Stomach (tissue), 9 donors: ENCODE results near the gene KCNT1. TPM values are rescaled to one million over a fixed set of nuclear protein-coding genes. Genes with fewer than 3 reads are reported as not detected.

ENCODE experiments used
- DNase-seq, 2 donors: peaks; one replicate each; pipeline versions ENCODE4 v3.0.0 to v3.0.0-alpha.2; 2013 to 2019
- H3K27ac ChIP-seq, 5 donors: fragments of 200-600 bp in 4 of 5; sonication (generic) in 4 of 5; one replicate each; pipeline ENCODE4 v1.5.1; 2013 to 2019; ENCODE audit warnings: mild to moderate bottlenecking in 1 of 5, moderate library complexity in 1 of 5
- H3K27me3 ChIP-seq, 3 donors: fragments of 200-600 bp; sonication (generic); one replicate each; pipeline ENCODE4 v1.5.1; 2017 to 2019; ENCODE audit warnings: mixed run types in 1 of 3
- H3K36me3 ChIP-seq, 4 donors: fragments of 200-600 bp; sonication (generic); 1 replicate in 3 of 4; 2 replicates in 1 of 4; pipeline ENCODE4 v1.5.1; 2016 to 2019
- H3K4me1 ChIP-seq, 4 donors: fragments of 200-600 bp; sonication (generic); one replicate each; pipeline ENCODE4 v1.5.1; 2016 to 2019
- H3K4me3 ChIP-seq, 4 donors: fragments of 200-600 bp; sonication (generic) in 3 of 4; one replicate each; pipeline ENCODE4 v1.5.1; 2016 to 2019; ENCODE audit warnings: mild to moderate bottlenecking in 1 of 4
- H3K9me3 ChIP-seq, 4 donors: fragments of 200-600 bp; sonication (generic); one replicate each; pipeline ENCODE4 v1.5.1; 2016 to 2019
- EP300 ChIP-seq: sonication (generic); formaldehyde crosslinking; IDR thresholded peaks from one replicate; pipeline ENCODE4 v1.6.1; 2017; ENCODE audit warnings: antibody characterized with exemption
- POLR2A ChIP-seq, 4 donors: fragments of 450-650 bp; IDR thresholded peaks; one replicate each; pipeline ENCODE4 v1.6.1; 2016; ENCODE audit warnings: antibody characterized with exemption in 4 of 4, control low read depth in 2 of 4, mild to moderate bottlenecking in 1 of 4, moderate library complexity in 1 of 4
- POLR2AphosphoS5 ChIP-seq, 3 donors: sonication (generic); formaldehyde crosslinking; IDR thresholded peaks; one replicate each; pipeline ENCODE4 v1.6.1; 2016; ENCODE audit warnings: antibody characterized with exemption in 3 of 3
- whole genome bisulfite sequencing, 5 donors: extraction: QIAGEN DNeasy Blood & Tissue Kit in 3 of 5; methylation state at CpG; one replicate each; pipeline versions ENCODE4 v1.1.5 to v1.1.7; 2013 to 2018; 5-methylcytosine and 5-hydroxymethylcytosine counted together
- intact Hi-C: fragments of 100-400 bp; cut with DNase I; formaldehyde crosslinking; loops from one replicate; pipeline ENCODE4 v1.15.1; 2023; ENCODE audit warnings: low total_unique reads
- polyA plus RNA-seq, 3 donors: library from polyadenylated mRNA; stranded (reverse); fragments of 200-250 nt; gene quantifications; one replicate each; pipeline ENCODE4 v1.2.3, GENCODE V29; 2013
- total RNA-seq, 5 donors: library from RNA; depleted of rRNA; stranded (reverse); fragments of >200 nt; gene quantifications; one replicate each; pipeline versions ENCODE4 v1.1.0 to v1.2.3, GENCODE V29; 2014 to 2016
- TF ChIP-seq, protein P1 (sequence below), 7 experiments: fragments of 450-650 bp in 4 of 7; fragments of 200-600 bp in 3 of 7; sonication (generic) in 3 of 7; IDR thresholded peaks; one replicate each; pipeline ENCODE4 v1.5.1; 2016 to 2019; ENCODE audit warnings: antibody characterized with exemption in 7 of 7, control low read depth in 2 of 7, mild to moderate bottlenecking in 1 of 7
- donor health status: healthy with polysubstance abuse.
- donor health status: Bipolar disorder and iron deficiency.
- donor health status: healthy.

Gene KCNT1
- total and polyA plus RNA-seq, 8 donors = 0.10 to 12.9 (median 0.37) TPM; not detected in 4

DNA sequence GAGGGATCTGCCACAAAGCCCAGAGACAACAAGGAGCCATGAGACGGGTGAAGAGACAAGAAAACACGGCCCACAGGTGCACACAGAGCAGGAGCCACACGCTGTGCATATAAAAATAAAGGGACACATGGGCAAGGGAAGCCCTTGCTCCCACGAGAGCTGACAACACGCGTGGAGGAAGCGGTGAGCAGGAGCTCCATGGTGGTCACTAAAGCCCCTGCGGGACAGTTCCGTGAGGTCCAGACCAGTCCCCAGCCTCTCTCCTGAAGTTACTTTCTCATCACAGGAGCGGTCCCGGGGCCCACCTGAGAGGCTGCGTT is 114.6 kb downstream of the KCNT1 start:
- Histone ChIP-seq H3K27ac (no peak overlapping the region), H3K4me3 (no peak overlapping the region), H3K27me3 (no peaks in the 10 kb centered on the region), H3K4me1 (no peaks in the 10 kb centered on the region), H3K36me3 (peaks cover 77 to 100% (median 100%) of the 10 kb centered on the region in 4 donors), H3K9me3 (no peaks in the 10 kb centered on the region)
- 91 to 96% (median 94%) methylated on average over 12 of the region's 12 CpGs for WGBS, 5 donors
- intact Hi-C loops = no loop called here
- TF ChIP-seq POLR2A (IDR thresholded peaks at IDR 0.05) = no peak
- no peak for DNase-seq

DNA sequence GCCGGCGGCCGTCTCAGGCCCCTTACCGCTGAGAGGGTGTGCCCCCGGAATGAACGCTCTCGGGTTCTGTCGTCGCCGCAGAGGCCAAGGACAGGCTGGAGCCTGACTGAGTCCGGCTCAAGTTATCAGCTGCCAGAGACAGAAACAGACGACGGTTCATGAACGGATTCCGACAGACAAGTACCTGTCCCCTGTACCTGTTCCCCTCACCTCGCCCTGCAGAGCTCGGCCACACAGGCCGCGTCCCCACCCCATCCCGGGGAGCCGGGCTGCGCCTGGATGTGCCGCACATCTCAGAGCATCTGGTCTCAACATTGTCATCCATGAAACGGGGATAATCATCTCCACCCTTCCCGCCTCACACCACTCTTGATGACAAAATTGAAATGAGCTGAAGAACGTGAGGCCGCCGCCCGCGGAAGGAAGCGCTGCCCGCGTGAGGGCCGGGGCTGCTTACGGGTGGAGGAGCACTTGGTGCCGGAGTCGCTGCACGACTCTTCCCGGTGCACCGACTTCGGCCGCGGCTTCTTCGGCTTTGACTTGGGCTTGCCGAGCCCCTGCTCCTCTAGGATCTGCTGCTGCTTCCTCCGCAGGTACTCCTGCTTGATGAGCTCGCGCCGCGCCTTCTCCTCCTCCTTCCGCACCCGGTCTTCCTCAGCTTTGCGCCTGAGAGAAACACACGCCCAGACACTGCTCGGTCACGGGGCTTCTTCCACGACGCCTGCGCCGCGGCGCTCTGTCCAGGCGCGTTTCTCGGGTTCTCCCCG is 116.1 kb downstream of the KCNT1 start:
- WGBS, 5 donors = 96 to 98% (median 97%) methylated on average over 62 to 66 of the region's 66 CpGs
- no peaks in the 10 kb centered on the region for H3K9me3 ChIP-seq
- H3K4me3 ChIP-seq = no peak overlapping the region
- no peaks in the 10 kb centered on the region for H3K4me1 ChIP-seq
- TF ChIP-seq, protein P1, sequence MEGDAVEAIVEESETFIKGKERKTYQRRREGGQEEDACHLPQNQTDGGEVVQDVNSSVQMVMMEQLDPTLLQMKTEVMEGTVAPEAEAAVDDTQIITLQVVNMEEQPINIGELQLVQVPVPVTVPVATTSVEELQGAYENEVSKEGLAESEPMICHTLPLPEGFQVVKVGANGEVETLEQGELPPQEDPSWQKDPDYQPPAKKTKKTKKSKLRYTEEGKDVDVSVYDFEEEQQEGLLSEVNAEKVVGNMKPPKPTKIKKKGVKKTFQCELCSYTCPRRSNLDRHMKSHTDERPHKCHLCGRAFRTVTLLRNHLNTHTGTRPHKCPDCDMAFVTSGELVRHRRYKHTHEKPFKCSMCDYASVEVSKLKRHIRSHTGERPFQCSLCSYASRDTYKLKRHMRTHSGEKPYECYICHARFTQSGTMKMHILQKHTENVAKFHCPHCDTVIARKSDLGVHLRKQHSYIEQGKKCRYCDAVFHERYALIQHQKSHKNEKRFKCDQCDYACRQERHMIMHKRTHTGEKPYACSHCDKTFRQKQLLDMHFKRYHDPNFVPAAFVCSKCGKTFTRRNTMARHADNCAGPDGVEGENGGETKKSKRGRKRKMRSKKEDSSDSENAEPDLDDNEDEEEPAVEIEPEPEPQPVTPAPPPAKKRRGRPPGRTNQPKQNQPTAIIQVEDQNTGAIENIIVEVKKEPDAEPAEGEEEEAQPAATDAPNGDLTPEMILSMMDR (IDR thresholded peaks at IDR 0.05) = no peak
- TF ChIP-seq POLR2A (IDR thresholded peaks at IDR 0.05) = no peak
- no peak for TF ChIP-seq EP300
- no peak for TF ChIP-seq POLR2AphosphoS5 (IDR thresholded peaks at IDR 0.05)
- peaks cover 85 to 100% (median 100%) of the 10 kb centered on the region in 4 donors for H3K36me3 ChIP-seq
- H3K27ac ChIP-seq = no peak overlapping the region
- DNase-seq = no peak
- intact Hi-C loops = no loop called here
- no peaks in the 10 kb centered on the region for H3K27me3 ChIP-seq

DNA sequence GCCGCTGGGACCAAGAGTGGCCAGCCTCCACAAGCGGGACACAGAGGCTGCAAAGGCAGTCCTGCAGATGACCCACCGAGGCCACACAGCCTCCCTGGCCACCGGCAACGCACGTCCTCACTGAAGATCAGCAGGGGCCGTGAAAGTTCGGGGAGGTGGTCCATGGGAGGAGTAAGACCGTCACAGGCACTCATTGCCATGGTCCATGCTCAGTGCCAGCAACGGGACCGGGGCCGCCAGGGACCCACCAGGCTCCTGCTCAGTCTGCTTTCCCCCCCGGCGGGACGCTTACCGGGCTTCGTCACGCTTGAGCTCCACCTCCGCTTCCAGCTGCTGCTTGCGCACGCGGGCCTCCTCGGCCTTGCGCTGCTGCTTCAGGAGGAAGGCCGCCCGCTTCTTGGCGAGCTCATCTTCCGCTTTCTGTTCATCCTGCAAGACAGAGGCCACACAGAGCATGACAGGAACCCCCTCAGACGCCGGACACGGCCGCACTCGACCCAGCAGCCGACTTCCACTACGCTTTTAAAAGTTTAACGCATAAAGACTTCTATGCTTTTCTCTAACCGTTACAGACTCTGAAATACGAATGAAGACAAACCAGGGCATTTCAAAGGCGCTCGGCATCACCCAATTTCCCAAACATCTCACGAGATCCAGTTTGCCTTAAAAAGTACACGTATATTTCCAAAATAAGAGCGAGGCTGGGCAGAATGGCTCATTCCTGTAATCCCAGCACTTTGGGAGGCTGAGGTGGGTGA is 116.9 kb downstream of the KCNT1 start:
- H3K36me3 ChIP-seq = peaks cover 85 to 100% (median 100%) of the 10 kb centered on the region in 4 donors
- intact Hi-C loops = no loop called here
- no peak overlapping the region for H3K27ac ChIP-seq
- H3K27me3 ChIP-seq = no peaks in the 10 kb centered on the region
- peak in 1 of 2 donors; percentile 14 for DNase-seq
- WGBS, 5 donors = 96 to 97% (median 97%) methylated on average over 39 to 43 of the region's 43 CpGs
- no peak overlapping the region for H3K4me3 ChIP-seq
- TF ChIP-seq POLR2A (IDR thresholded peaks at IDR 0.05) = no peak
- TF ChIP-seq POLR2AphosphoS5 (IDR thresholded peaks at IDR 0.05) = no peak
- H3K9me3 ChIP-seq = no peaks in the 10 kb centered on the region
- no peaks in the 10 kb centered on the region for H3K4me1 ChIP-seq

DNA sequence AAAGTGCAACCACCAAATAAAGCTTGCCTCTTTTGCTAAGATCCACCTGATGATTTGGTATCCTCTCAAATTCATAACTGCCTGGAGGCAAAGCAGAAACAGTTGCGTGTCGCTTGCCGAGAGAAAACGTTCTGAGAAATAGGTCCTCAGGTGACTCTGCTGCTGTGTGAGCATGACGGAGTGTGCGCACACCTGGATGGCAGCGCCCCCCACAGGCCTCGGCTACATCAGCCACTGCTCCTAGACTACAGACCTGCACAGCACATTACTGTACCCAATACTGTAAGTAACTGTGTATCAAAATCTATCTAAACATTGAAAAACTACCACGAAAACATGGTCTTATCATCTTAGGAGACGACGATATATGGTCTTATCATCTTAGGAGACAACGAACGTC is 117.9 kb downstream of the KCNT1 start:
- H3K9me3 ChIP-seq = no peaks in the 10 kb centered on the region
- no peak overlapping the region for H3K4me3 ChIP-seq
- intact Hi-C loops = no loop called here
- no peak for TF ChIP-seq EP300
- no peak for TF ChIP-seq POLR2AphosphoS5 (IDR thresholded peaks at IDR 0.05)
- TF ChIP-seq POLR2A (IDR thresholded peaks at IDR 0.05) = no peak
- TF ChIP-seq, protein P1 (IDR thresholded peaks at IDR 0.05) = no peak
- H3K27me3 ChIP-seq = no peaks in the 10 kb centered on the region
- no peak for DNase-seq
- peaks cover 78 to 100% (median 98%) of the 10 kb centered on the region in 4 donors for H3K36me3 ChIP-seq
- H3K27ac ChIP-seq = no peak overlapping the region
- 89 to 94% (median 92%) methylated on average over 13 of the region's 13 CpGs for WGBS, 5 donors
- no peaks in the 10 kb centered on the region for H3K4me1 ChIP-seq

DNA sequence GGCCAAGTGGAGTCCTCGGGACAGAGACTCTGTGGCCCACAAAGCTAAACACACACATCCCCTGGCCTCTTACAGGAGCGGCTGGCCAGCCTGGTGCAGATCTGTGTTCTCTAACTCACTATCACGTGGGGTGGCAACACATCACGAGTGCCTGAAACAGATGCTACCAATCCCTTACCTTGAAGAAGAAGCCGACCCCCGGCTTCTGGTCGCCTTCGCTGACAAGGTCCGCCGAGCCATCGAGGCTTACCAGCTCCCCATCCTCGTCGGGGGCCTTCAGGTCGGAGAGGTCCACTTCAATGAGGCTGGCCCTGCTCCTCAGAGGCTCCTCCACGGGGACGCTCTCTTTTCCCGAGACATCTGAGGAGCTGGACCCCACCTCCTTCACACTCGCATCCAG is 118.7 kb downstream of the KCNT1 start:
- no peak overlapping the region for H3K27ac ChIP-seq
- H3K36me3 ChIP-seq = peaks cover 70 to 99% (median 96%) of the 10 kb centered on the region in 4 donors
- no peak for TF ChIP-seq POLR2AphosphoS5 (IDR thresholded peaks at IDR 0.05)
- TF ChIP-seq, protein P1 (IDR thresholded peaks at IDR 0.05) = no peak
- no peak for TF ChIP-seq EP300
- TF ChIP-seq POLR2A (IDR thresholded peaks at IDR 0.05) = no peak
- H3K27me3 ChIP-seq = no peaks in the 10 kb centered on the region
- intact Hi-C loops = no loop called here
- H3K4me1 ChIP-seq = no peaks in the 10 kb centered on the region
- WGBS, 5 donors = 95 to 97% (median 97%) methylated on average over 18 of the region's 18 CpGs
- H3K9me3 ChIP-seq = no peaks in the 10 kb centered on the region
- no peak overlapping the region for H3K4me3 ChIP-seq
- DNase-seq = peak in 1 of 2 donors; percentile 11
